UCSD-AML1 (cell line): ENCODE measurements around the gene GATA2.

Experiments used
- DNase-seq: peaks from one replicate; lab custom pipeline; 2025; ENCODE audit not compliant: unreplicated experiment; lab: John Stamatoyannopoulos, UW

The GATA2 gene

GRCh38 chr3:128458746-128459460 lies 34.1 kb downstream of the GATA2 start:
- DNase-seq = no peak

GRCh38 chr3:128457937-128458336 lies 35.1 kb downstream of the GATA2 start:
- no peak for DNase-seq

DNA sequence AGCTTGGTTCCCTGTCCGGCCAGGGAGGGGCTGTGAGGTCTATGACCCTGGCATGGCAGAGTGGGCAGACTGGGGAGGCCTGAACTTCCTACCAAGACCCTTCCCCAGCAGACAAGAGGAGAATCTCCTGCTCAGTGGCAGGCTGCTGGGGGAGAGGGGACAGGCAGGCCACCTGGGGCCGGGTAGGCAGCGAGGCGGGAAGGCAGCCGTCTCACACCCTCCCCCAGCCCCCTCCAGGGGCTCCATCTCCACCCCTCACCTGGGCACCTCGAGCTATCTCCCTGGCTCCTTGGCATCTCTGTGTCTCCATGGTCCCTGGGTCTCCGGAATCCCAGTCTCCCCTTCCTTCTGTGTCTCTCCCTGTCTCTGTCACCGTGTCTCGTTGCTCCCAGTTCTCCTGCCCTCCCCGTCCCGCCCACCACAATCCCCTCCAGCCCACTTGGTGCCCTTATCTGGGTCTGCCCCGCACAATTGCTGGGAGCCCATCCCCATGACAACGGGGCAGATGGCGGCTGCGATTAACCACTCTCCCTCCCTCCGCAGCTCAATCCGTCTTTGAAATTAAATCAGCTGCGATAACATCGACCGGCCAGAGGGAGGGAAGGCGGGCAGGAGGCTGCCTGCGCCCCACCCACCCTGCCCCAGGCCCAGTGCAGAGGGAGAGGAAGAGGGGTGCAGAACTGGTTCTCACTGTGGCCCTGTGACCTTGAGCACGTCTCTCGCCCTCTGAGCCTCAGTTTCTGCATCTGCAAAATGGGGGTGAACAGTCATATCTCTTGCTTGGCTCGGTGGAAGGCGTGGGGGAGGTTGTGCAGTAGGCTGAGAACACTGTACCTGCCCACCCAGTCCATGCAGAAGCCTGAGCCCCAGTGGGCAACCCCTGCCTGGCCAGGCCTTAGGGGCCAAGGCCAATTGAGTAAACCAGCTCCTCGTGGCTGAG lies 36.0 kb downstream of the GATA2 start:
- DNase-seq = no peak

DNA sequence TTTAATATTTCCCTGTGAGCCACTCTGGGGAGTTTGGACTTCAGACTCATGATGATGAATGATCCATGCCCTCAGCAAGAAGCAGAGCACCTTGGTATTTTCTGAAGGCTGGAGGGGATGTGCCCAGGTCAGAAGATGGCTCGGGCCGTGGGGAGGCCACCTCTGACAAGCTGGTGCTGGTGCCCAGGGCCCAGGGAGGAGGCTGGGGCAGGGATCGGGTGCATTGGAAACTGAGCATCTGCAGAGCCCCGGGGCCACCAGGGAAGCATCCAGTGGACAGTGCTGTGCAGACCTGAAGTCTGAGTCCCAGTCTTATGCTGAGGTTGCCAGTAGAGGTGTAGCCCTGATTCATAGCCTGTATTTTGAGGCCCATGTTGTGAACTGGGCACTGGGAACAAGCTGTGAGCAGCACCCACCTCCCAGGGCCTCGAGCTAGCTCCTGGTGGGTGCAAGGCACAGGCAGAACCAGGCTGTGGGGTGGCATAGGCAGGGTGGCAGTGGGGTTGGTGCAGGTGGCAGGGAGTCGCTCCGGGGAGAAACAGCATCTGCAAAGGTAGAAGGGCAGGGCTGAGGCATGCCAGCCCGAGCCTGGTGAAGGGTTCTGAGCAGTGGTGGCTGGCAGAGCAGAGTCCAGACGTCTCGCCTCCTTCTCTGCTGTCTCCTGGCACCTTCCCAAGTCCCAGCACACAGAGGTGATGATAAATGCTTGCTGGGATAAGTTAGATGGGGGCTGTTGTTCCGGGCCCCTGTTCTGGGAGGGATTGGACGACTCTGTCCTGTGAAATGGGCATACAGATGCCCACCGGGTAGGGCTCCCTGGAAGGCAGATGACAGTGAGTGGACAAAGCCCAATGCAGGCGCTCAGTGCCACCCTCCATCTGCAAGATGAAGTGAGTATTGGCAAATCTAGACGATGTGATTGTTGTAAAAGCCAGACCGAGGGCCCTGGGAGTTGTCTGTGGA lies 36.9 kb downstream of the GATA2 start:
- DNase-seq = no peak

- DNase-seq = no peak
Measured at GRCh38 chr3:128455116-128455515, 37.9 kb downstream of the GATA2 start.

DNA sequence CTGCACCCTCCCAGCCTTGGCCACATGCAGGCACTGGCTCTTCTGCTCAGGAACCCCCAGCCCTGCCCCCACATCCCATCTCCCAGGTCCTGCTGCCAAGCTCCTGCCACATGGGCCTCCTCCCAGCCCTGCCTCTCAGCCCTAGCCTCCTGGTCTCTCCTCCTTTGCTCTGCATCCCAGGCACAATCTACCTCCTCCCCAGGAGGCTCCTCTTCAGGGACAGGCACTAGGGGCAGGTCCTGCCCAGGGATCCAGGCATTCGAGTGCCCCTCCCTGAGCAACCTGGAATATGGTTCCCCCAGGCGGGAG lies 38.7 kb downstream of the GATA2 start:
- DNase-seq = no peak

- DNase-seq = peak; percentile 56
Measured at GRCh38 chr3:128453501-128454309, 39.3 kb downstream of the GATA2 start.

GRCh38 chr3:128452678-128453275 lies 40.2 kb downstream of the GATA2 start:
- no peak for DNase-seq

DNA sequence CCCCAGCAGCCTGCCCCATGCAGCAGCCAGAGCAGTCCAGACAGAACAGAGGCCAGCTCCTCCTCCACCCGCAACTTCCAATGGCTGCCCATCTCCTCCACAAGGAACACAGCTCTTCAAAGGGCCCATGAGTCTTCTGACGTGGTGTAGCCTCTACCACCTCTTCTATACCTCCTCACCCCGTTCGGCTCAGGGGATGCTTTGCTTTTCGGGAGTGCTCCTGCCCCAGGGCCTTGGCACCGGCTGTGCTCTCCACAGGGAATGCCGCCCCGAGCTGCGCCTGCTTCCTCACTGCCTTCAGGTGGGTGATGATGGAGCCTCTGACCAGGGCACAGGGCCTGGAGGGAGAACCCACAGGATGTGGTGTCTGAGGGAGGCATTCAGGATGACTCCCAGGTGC lies 40.9 kb downstream of the GATA2 start:
- no peak for DNase-seq

GRCh38 chr3:128449111-128449638 lies 43.8 kb downstream of the GATA2 start:
- DNase-seq = no peak

- DNase-seq = no peak
Measured at GRCh38 chr3:128448491-128448890, 44.5 kb downstream of the GATA2 start.

GRCh38 chr3:128447561-128448013 lies 45.4 kb downstream of the GATA2 start:
- no peak for DNase-seq

DNA sequence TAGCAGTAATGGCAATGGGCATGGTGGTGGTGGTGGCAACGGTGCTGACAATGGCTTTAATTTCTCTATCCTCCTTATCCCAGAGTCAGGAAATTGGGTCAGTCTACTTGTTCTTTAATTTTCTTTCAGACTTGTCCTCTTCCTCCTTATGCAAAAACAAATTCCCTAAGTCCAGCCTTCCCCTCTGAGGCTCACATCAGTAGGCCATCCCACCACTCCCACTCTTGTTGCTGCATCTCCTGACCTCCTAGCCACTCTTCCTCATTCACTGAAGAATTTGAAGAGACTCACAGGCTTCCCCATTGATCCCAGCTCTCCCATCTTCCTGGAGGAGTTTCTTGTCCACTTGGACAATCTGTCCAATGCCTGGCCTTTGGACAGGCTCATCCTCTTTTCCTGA lies 46.2 kb downstream of the GATA2 start:
- no peak for DNase-seq

- DNase-seq = no peak
Measured at GRCh38 chr3:128445357-128445756, 47.6 kb downstream of the GATA2 start.

DNA sequence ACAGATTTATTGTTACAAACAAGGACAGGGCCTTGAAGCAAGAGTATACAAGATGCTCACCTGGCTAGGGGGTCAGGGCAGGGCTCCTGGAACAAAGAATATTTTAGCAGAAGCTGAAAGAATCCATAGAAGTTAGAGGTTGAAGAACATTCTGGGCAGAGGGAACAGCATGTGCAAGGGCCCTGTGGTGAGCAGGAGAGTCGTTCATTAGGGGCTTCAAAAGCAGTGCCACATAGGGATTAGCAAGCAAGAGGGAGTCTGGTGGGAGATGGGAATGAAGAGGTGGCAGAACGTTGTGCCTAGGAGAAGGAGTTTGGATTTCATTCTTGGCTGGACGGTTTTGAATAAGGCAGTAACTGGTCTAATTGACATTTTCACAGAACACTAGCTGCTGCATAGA lies 49.2 kb downstream of the GATA2 start:
- DNase-seq = no peak

DNA sequence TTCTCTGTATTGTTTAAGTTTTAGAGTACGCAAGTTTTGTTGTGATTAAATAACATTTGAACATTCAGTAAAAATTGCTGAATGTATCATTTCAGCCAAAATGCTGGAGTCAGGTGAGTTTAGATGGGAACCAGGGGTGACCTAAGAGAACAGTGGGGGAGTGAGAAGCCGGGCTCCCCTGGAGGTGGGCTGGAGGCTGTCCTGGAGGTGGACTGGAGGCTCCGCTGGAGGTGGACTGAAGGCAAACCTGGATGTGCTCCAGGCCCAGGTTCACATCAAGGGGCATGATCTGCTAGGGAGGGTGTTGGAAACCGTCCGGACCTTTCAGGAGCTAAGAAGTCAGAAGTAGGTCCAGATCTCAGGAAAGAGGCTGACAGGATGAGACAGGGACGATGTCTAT lies 50.1 kb downstream of the GATA2 start:
- no peak for DNase-seq

DNA sequence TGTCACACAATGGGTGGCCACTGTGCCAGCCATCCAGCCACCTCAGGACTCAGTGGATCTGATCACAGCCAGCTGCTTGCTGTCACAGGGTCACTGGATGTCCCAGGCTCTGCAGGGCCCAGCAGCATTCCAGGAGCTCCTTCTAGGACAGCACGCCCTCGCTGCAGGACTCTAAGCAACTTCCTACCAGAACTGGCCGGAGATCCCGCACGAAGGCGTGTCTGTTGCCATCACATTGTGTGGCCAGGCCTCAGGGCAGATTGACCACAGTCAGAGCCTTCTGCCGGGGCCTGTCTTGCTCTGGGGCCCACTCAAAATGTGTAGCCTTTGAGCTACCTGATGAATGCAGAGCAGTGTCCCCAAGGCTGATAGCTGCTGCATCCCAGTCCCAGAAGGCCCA lies 50.9 kb downstream of the GATA2 start:
- DNase-seq = no peak

DNA sequence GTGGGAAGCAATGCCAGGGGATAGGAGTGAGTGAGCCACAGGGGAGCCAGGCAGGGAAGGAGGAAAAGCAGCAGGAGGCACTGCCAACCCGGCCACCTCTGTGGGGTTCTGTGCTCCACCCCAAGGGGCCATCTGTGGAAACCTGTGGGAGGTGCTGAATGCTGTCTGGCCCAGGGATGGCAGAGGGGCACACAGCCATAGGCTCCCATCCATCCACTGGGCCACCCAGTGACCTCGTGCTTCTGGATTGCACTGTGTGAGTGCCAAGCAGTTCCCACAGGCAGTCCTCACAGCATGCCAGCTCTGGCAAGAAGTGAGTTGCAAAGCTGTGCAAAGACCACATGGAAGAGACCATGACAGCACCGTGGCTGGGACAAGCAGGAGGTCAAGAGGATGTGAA lies 53.8 kb downstream of the GATA2 start:
- DNase-seq = no peak

DNA sequence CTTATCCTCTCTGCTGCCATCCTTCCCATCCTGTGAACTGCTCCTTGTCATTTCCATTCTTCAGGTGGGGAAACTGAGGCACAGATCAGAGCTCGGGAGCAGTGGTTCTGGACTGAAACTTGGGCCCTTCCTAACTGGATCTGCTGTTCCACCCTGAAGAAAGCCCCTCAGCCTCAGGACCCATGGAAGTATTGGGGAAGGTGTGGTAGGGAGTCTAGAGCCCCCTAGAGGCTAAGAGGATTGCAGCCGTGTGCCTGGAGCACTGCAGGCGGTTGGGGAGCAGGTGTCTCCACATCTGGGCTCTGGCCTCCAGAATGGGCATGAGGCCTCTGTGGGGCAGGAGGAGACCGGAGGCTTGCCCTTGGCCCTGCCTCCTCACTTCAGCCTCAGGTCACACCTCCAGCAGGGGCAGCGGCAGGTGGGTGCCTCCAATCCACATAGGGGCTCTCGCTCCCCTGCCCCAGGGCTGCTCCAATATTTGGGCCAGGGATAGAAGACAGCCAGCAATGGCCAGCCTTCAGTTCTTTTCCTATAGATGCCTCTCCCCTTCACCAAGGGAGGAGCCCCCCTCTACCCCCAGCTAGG lies 54.4 kb downstream of the GATA2 start:
- peak; percentile 25 for DNase-seq
